ENCODE results near the gene KIAA1614.

The KIAA1614 gene

DNA sequence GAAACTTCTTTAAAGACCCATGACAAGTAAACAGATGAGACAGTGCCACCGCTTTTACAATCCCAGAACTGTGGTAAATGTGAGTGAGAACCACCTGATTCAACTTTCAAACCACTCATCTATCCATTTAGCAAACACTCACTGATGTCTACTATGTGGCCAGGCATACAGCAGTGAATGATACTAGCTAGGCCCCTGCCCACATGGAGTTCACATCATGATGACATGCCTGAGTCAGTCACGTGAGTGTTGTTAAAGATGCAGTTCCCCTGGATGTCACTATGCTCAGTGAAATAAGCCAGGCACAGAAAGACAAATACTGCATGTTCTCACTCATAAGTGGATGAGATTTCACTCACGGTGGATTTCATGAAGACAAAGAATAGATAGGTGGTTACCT is 81.6 kb downstream of the KIAA1614 start:
- DNase-seq (ENCODE audit: extremely low read depth in 1 of 2, low read depth in 1 of 2) = peak in 1 of 2 donors; percentile 26

DNA sequence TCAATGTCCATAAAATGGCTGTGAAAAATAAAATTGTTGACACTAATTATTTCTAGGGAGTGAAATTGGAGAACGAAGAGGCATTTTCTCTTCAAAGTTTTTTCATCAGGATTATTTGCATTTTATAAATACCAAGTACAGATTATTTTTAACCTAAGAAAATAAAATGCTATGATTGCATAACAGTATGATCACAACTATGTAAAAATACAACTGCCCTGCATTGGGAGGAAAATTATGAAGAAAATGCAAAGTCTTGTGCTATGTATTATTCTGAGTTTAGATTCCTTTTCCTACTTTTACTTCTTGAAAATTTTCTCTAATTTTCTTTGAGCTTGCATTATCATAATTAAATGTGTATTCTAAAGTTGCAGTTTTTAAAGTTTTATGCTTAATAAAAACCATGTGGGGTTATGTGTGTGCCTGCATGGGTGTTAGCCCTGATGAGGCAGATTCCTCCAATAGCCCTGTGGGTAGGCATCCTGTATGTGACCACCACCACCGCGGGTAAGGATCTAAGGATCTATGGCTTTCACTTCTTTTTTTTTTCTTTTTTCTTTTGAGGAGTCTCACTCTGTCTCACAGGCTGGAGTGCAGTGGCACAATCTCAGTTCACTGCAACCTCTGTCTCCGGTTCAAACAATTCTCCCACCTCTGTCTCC is 85.3 kb downstream of the KIAA1614 start:
- DNase-seq (ENCODE audit: extremely low read depth in 1 of 2, low read depth in 1 of 2) = no peak

Data from stimulated activated CD8-positive, alpha-beta memory T cell treated with anti-CD3 and anti-CD28 coated beads, Interleukin-7, amount 100 ng/mL, for 48 hours (primary cell).